SKM-1 treated with dmso at 0.1 percent for 144 hours (cell line): ENCODE data around the gene FARP2.
"Not testable (repeated sequence)": the region's sequence is repeated elsewhere in the genome, so short reads cannot be mapped to it uniquely, and the experiment has no call there.

Experiments
- DNase-seq: peaks from one replicate; lab custom pipeline; 2025; ENCODE audit not compliant: unreplicated experiment; lab: John Stamatoyannopoulos, UW

Gene FARP2

GRCh38 chr2:241519669-241520068 is 163.6 kb downstream of the FARP2 start:
- no peak for DNase-seq

DNA sequence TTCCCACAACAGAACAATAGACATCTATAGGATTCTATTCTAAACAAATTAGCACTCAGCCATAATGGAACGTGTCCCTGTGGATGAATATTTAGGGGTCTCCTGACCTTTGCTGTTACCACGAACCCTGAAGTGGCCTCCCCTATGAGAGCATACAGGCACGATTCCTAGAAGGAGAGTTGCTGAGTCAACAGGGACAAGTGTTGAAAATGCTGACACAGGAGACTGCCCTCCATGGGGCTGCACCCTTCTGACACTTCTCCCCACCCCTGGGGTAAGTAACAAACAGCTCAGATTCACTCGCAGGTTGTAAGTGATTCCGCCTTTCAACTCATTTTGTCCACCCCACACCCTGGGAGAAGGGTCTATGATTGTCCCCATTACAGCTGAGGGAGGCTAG is 166.4 kb downstream of the FARP2 start:
- DNase-seq: no peak

DNA sequence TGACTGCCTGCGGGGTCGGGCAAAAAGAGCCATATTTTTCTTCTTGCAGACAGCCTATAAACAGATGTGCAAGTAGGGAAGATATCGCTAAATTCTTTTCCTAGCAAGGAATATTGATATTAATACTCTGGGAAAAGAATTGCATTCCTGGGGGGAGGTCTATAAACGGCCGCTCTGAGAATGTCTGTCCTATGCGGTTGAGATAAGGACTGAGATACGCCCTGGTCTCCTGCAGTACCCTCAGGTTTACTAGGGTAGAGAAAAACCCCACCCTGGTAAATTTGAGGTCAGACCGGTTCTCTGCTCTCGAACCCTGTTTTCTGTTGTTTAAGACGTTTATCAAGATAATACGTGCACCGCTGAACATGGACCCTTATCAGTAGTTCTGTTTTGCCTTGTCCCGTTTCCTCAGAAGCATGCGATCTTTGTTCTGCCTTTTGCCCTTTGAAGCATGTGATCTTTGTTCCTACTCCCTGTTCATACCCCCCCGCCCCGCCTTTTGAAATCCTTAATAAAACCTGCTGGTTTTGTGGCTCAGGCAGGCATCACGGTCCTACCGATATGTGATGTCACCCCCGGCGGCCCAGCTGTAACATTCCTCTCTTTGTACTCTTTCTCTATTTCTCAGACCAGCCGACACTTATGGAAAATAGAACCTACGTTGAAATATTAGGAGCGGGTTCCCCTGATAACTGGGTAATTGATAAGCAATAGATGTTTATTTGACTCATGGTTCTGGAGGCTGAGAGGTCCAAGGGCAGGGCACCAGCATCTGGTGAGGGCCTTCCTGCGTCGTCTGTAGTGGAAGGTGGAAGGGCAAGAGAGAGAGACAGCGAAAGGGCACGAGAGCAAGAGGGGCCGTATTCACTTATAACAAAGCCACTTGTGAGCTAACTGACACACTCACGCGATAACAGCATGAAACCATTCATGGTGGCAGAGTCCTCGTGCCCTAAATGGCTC is 170.0 kb downstream of the FARP2 start:
- not testable (repeated sequence) for DNase-seq

GRCh38 chr2:241530571-241530970 is 174.5 kb downstream of the FARP2 start:
- DNase-seq: no peak

- DNase-seq: no peak
Observed at GRCh38 chr2:241531161-241531722, 175.2 kb downstream of the FARP2 start.

- DNase-seq: no peak
Observed at GRCh38 chr2:241532168-241532567, 176.1 kb downstream of the FARP2 start.

- DNase-seq: no peak
Observed at GRCh38 chr2:241532733-241533601, 176.9 kb downstream of the FARP2 start.

- DNase-seq: no peak
Observed at GRCh38 chr2:241534293-241534692, 178.2 kb downstream of the FARP2 start.

GRCh38 chr2:241534701-241535375 is 178.8 kb downstream of the FARP2 start:
- no peak for DNase-seq

DNA sequence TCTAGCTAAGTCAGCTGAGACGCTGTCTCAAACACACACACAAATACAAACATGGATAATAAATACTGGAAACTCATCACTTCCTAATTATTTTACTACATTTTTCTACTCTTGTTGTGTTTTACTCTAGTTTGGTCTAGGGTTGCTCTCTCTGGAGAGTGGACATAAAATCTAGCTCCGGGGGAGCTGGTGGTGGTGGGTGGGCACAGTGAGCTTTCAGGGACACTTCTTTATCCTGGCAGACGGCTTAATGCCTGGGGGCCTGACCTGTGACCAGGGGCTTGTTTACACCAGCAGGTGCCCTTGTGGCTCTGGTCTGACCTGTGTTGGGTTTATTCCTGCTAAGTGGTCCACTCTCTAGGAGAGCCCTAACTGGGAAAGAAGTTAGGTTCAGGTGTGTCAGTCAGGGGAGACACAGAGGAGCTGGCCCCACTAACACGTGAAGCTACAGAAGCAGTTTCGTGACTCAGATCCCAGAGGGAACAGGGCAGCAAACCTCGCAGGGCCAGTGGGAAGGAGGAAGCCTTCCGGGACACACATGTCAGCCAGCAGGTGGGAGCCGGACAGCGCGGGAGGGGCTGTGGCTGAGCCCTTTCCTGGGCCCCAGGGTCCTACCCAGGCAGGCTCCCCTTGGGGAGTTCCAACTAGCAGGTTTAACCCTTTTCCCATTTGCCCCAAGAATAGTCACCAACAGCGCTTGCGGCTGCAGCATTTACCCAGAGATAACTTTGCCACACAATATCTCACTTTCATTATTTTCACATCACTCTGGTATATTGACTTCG is 180.0 kb downstream of the FARP2 start:
- DNase-seq: no peak

DNA sequence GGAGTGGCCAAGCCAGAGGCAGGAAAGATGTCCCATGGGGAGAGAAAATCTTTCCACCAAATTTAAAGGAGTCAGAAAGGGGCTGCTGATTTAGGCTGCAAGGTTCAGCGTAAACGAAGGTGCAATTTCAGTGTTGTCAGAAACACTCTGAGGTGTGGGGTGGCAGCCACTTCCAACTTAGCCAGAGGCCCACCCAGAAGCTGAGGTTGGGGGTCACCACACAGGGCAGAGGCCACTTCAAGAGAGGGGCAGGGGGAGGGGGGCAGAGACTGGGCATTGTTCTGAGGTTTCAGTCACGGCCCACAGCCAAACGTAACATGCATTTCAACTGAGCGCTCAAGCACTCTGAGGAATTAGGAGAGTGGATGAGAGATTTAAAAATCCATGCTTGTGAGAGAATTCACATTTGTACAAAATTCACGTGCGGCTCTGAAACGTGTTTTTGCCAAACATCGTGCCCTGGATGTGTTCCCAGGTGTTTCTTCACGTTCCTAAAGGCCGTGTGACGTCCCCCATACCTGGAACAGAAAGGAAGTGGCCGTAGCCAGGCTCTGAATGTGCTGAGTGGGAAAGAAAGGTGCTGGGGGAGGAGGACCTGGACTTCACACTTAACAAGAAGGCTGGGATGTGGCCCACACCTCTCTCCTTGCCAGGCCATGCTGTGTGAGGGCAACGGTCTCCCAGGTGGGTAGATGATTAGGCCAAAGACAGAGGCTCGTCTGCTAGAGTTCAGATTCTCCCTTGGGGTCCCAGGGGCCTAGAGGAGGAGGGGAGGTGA is 182.9 kb downstream of the FARP2 start:
- no peak for DNase-seq

- no peak for DNase-seq
Observed at GRCh38 chr2:241539616-241540374, 183.7 kb downstream of the FARP2 start.

- no peak for DNase-seq
Observed at GRCh38 chr2:241540401-241540770, 184.3 kb downstream of the FARP2 start.

- no peak for DNase-seq
Observed at GRCh38 chr2:241540771-241541561, 184.9 kb downstream of the FARP2 start.

DNA sequence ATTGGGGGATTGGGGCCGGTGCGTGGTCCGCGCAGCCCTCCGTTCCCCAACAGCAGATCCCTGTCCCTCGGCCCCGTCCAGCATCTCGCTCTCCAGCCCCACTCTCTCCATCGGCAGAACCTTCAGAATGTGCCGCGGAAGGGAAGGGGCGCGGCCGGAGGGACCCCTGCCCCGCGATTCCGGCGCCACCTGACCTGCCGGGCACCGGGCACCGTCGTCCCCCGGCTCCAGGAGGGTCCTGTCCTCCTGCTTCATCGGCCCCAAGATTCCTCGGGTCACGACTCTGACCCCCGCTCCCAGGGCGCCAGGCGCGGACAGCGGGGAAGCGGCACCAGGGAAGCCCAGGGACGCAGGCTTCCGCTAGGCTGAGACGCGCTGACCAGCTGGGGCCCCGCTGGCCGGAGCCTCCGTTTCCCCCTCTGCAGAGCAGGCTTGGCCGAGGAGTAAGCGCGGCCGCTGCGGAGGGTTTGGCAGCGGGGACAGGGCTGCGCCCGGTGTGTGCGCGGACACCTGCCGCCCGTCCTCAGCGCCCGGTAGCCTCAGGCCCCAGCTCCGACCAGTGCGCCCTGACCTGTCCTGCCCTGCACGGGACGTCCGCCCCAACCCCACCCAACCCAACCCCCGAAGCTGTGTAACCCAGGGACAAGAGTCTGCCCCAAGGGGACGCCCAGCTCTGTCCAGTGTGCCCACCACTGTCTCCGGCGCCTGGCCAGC is 185.6 kb downstream of the FARP2 start:
- no peak for DNase-seq

DNA sequence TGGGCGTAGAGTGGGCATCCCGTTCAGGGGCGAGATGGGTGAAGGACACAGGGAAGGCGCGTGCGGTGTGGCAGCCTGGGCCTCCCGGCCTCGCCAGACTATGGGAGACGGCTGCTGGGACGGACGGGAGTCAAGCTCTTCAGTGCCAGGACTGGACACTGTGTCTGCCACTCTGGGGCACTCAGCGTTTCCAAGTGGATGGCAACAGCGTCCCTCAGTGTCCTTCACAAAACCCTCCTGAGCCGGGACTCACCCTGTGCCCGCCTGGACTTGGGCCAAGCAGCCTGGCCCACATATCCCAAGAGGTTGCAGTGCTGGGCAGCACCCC is 186.2 kb downstream of the FARP2 start:
- DNase-seq: no peak
